ENCODE measurements around the gene PRKN. TPM values are rescaled to one million over a fixed set of nuclear protein-coding genes. Genes with fewer than 3 reads are reported as not detected.

The PRKN gene
- total RNA-seq, 1 donor from 2014 or later, result 0.79 TPM

- Histone ChIP-seq H3K27me3 (ENCODE audit: control insufficient read depth, insufficient read depth, low read length) (no peaks in the 10 kb centered on the region), H3K4me3 (ENCODE audit: low read depth, low read length) (no peak overlapping the region), H3K36me3 (ENCODE audit: control insufficient read depth, insufficient read depth, low read length) (no peaks in the 10 kb centered on the region)
- no peak for TF ChIP-seq CTCF (IDR thresholded peaks at IDR 0.05; ENCODE audit: insufficient read depth, low read length, severe bottlenecking)
- no peak for DNase-seq (ENCODE audit: low read depth)
- FAIRE-seq, result no peak
Measured at GRCh38 chr6:161671117-161671516, 1056.4 kb downstream of the PRKN start.

- no peaks in the 10 kb centered on the region for H3K27me3 ChIP-seq (ENCODE audit: control insufficient read depth, insufficient read depth, low read length)
- FAIRE-seq (peak; percentile 7), DNase-seq (ENCODE audit: low read depth) (no peak)
- TF ChIP-seq CTCF (IDR thresholded peaks at IDR 0.05; ENCODE audit: insufficient read depth, low read length, severe bottlenecking), result no peak
- H3K36me3 ChIP-seq (ENCODE audit: control insufficient read depth, insufficient read depth, low read length), result no peaks in the 10 kb centered on the region
- no peak overlapping the region for H3K4me3 ChIP-seq (ENCODE audit: low read depth, low read length)
Measured at GRCh38 chr6:161668665-161669064, 1058.9 kb downstream of the PRKN start.

GRCh38 chr6:161667957-161668356 is 1059.6 kb downstream of the PRKN start:
- FAIRE-seq, result no peak
- DNase-seq (ENCODE audit: low read depth), result no peak
- no peaks in the 10 kb centered on the region for H3K27me3 ChIP-seq (ENCODE audit: control insufficient read depth, insufficient read depth, low read length)
- H3K36me3 ChIP-seq (ENCODE audit: control insufficient read depth, insufficient read depth, low read length), result no peaks in the 10 kb centered on the region
- TF ChIP-seq CTCF (IDR thresholded peaks at IDR 0.05; ENCODE audit: insufficient read depth, low read length, severe bottlenecking), result no peak
- no peak overlapping the region for H3K4me3 ChIP-seq (ENCODE audit: low read depth, low read length)

- no peaks in the 10 kb centered on the region for H3K36me3 ChIP-seq (ENCODE audit: control insufficient read depth, insufficient read depth, low read length)
- no peaks in the 10 kb centered on the region for H3K27me3 ChIP-seq (ENCODE audit: control insufficient read depth, insufficient read depth, low read length)
- FAIRE-seq (no peak), DNase-seq (ENCODE audit: low read depth) (no peak)
- H3K4me3 ChIP-seq (ENCODE audit: low read depth, low read length), result no peak overlapping the region
- no peak for TF ChIP-seq CTCF (IDR thresholded peaks at IDR 0.05; ENCODE audit: insufficient read depth, low read length, severe bottlenecking)
Measured at GRCh38 chr6:161663682-161664081, 1063.9 kb downstream of the PRKN start.

GRCh38 chr6:161660666-161661571 is 1066.6 kb downstream of the PRKN start:
- no peaks in the 10 kb centered on the region for H3K36me3 ChIP-seq (ENCODE audit: control insufficient read depth, insufficient read depth, low read length)
- H3K4me3 ChIP-seq (ENCODE audit: low read depth, low read length), result no peak overlapping the region
- H3K27me3 ChIP-seq (ENCODE audit: control insufficient read depth, insufficient read depth, low read length), result no peaks in the 10 kb centered on the region
- no peak for FAIRE-seq
- DNase-seq (ENCODE audit: low read depth), result no peak
- TF ChIP-seq CTCF (IDR thresholded peaks at IDR 0.05; ENCODE audit: insufficient read depth, low read length, severe bottlenecking), result no peak

Measured in bronchial epithelial cell (primary cell).